Natural killer cell treated with Interleukin-12 subunit alpha and Interleukin-12 subunit beta and Interleukin-15 and Interleukin-18, amount 100 ng/mL, for 72 hours (primary cell): Measurements from ENCODE around the gene SRP9. TPM values are rescaled to one million over a fixed set of nuclear protein-coding genes. Genes with fewer than 3 reads are reported as not detected.
"Not testable (repeated sequence)": the region's sequence is repeated elsewhere in the genome, so short reads cannot be mapped to it uniquely, and the experiment has no call there.

Experiments
- ATAC-seq, 2 donors: fragments of 150-1000 bp; cut with Tn5 transposase in 1 of 2; sonication (Bioruptor Pico), chemical (Tn5 transposase) in 1 of 2; 2 replicates each; pipeline ENCODE4 v1.10.0; 2021
- DNase-seq: peaks from one replicate; pipeline ENCODE4 v3.0.0; 2022; ENCODE audit warnings: low spot score
- H3K27ac Mint-ChIP-seq, 2 donors: 1 replicate in 1 of 2; 2 replicates in 1 of 2; pipeline ENCODE4 v1.8.0; 2022; ENCODE audit warnings: mixed read lengths in 2 of 2, mild to moderate bottlenecking in 1 of 2, moderate library complexity in 1 of 2
- H3K27me3 Mint-ChIP-seq, 2 donors: 1 replicate in 1 of 2; 2 replicates in 1 of 2; pipeline ENCODE4 v1.8.0; 2022; ENCODE audit warnings: mixed read lengths in 2 of 2
- H3K36me3 Mint-ChIP-seq: one replicate; pipeline ENCODE4 v1.8.0; 2022; ENCODE audit warnings: mixed read lengths
- H3K4me1 Mint-ChIP-seq, 2 donors: 1 replicate in 1 of 2; 2 replicates in 1 of 2; pipeline ENCODE4 v1.8.0; 2022; ENCODE audit warnings: low read depth in 2 of 2, mixed read lengths in 2 of 2, mild to moderate bottlenecking in 1 of 2
- H3K4me3 Mint-ChIP-seq: one replicate; pipeline ENCODE4 v1.8.0; 2022; ENCODE audit warnings: mixed read lengths
- H3K9me3 Mint-ChIP-seq: 2 replicates; pipeline ENCODE4 v1.8.0; 2022; ENCODE audit warnings: mixed read lengths
- total RNA-seq, 2 donors: library from RNA; stranded (reverse); gene quantifications; one replicate each; pipeline ENCODE4 v1.2.3, GENCODE V29; 2022

The SRP9 gene
- total RNA-seq, 2 donors from 2014 or later = 183 to 194 TPM

GRCh38 chr1:225820522-225821120 lies 43.0 kb downstream of the SRP9 start:
- H3K36me3 Mint-ChIP-seq = no peaks in the 10 kb centered on the region
- no peak overlapping the region for H3K4me3 Mint-ChIP-seq
- ATAC-seq = no peak
- no peaks in the 10 kb centered on the region for H3K9me3 Mint-ChIP-seq
- H3K27ac Mint-ChIP-seq = no peak overlapping the region
- no peaks in the 10 kb centered on the region for H3K4me1 Mint-ChIP-seq
- DNase-seq = no peak
- H3K27me3 Mint-ChIP-seq = no peaks in the 10 kb centered on the region

GRCh38 chr1:225822655-225823403 lies 45.2 kb downstream of the SRP9 start:
- no peaks in the 10 kb centered on the region for H3K27me3 Mint-ChIP-seq
- no peak overlapping the region for H3K4me3 Mint-ChIP-seq
- no peak for ATAC-seq
- no peaks in the 10 kb centered on the region for H3K9me3 Mint-ChIP-seq
- no peak overlapping the region for H3K27ac Mint-ChIP-seq
- no peaks in the 10 kb centered on the region for H3K36me3 Mint-ChIP-seq
- no peaks in the 10 kb centered on the region for H3K4me1 Mint-ChIP-seq
- DNase-seq = no peak

- Mint-ChIP-seq H3K4me1 (no peaks in the 10 kb centered on the region), H3K36me3 (no peaks in the 10 kb centered on the region), H3K27ac (no peak overlapping the region), H3K9me3 (no peaks in the 10 kb centered on the region), H3K4me3 (no peak overlapping the region), H3K27me3 (no peaks in the 10 kb centered on the region)
- DNase-seq (no peak), ATAC-seq (no peak)
Measured at GRCh38 chr1:225823811-225824261, 46.2 kb downstream of the SRP9 start.

GRCh38 chr1:225824533-225824941 lies 46.9 kb downstream of the SRP9 start:
- Mint-ChIP-seq H3K36me3 (no peaks in the 10 kb centered on the region), H3K27me3 (no peaks in the 10 kb centered on the region), H3K4me1 (peaks cover 0 to 3% of the 10 kb centered on the region in 2 donors), H3K27ac (no peak overlapping the region), H3K9me3 (no peaks in the 10 kb centered on the region), H3K4me3 (no peak overlapping the region)
- DNase-seq (no peak), ATAC-seq (no peak)

GRCh38 chr1:225825078-225825477 lies 47.5 kb downstream of the SRP9 start:
- H3K27me3 Mint-ChIP-seq = no peaks in the 10 kb centered on the region
- H3K27ac Mint-ChIP-seq = no peak overlapping the region
- ATAC-seq (no peak), DNase-seq (no peak)
- no peaks in the 10 kb centered on the region for H3K9me3 Mint-ChIP-seq
- H3K4me1 Mint-ChIP-seq = peaks cover 0 to 3% of the 10 kb centered on the region in 2 donors
- no peak overlapping the region for H3K4me3 Mint-ChIP-seq
- H3K36me3 Mint-ChIP-seq = no peaks in the 10 kb centered on the region

GRCh38 chr1:225825607-225826007 lies 48.0 kb downstream of the SRP9 start:
- no peaks in the 10 kb centered on the region for H3K27me3 Mint-ChIP-seq
- no peak overlapping the region for H3K4me3 Mint-ChIP-seq
- no peaks in the 10 kb centered on the region for H3K36me3 Mint-ChIP-seq
- DNase-seq = no peak
- no peak for ATAC-seq
- H3K4me1 Mint-ChIP-seq = peaks cover 0 to 3% of the 10 kb centered on the region in 2 donors
- no peak overlapping the region for H3K27ac Mint-ChIP-seq
- H3K9me3 Mint-ChIP-seq = no peaks in the 10 kb centered on the region

- ATAC-seq (no peak), DNase-seq (no peak)
- Mint-ChIP-seq H3K9me3 (no peaks in the 10 kb centered on the region), H3K27me3 (no peaks in the 10 kb centered on the region), H3K36me3 (no peaks in the 10 kb centered on the region), H3K4me1 (peaks cover 0 to 3% of the 10 kb centered on the region in 2 donors), H3K4me3 (no peak overlapping the region), H3K27ac (no peak overlapping the region)
Measured at GRCh38 chr1:225827076-225827475, 49.5 kb downstream of the SRP9 start.

GRCh38 chr1:225828706-225829345 lies 51.2 kb downstream of the SRP9 start:
- Mint-ChIP-seq H3K27ac (no peak overlapping the region), H3K27me3 (no peaks in the 10 kb centered on the region), H3K9me3 (no peaks in the 10 kb centered on the region), H3K36me3 (no peaks in the 10 kb centered on the region), H3K4me3 (no peak overlapping the region), H3K4me1 (peaks cover 0 to 3% of the 10 kb centered on the region in 2 donors)
- DNase-seq = peak; percentile 53
- ATAC-seq = no peak

GRCh38 chr1:225830841-225831240 lies 53.2 kb downstream of the SRP9 start:
- Mint-ChIP-seq H3K27ac (no peak overlapping the region), H3K27me3 (no peaks in the 10 kb centered on the region), H3K4me3 (no peak overlapping the region), H3K36me3 (no peaks in the 10 kb centered on the region), H3K4me1 (peaks cover 0 to 3% of the 10 kb centered on the region in 2 donors), H3K9me3 (no peaks in the 10 kb centered on the region)
- DNase-seq (no peak), ATAC-seq (no peak)

GRCh38 chr1:225834417-225835329 lies 57.0 kb downstream of the SRP9 start:
- Mint-ChIP-seq H3K27ac (no peak overlapping the region), H3K9me3 (no peaks in the 10 kb centered on the region)

GRCh38 chr1:225835856-225836255 lies 58.2 kb downstream of the SRP9 start:
- no peak overlapping the region for H3K27ac Mint-ChIP-seq
- no peak overlapping the region for H3K4me3 Mint-ChIP-seq
- H3K36me3 Mint-ChIP-seq = no peaks in the 10 kb centered on the region
- ATAC-seq = no peak
- no peaks in the 10 kb centered on the region for H3K27me3 Mint-ChIP-seq
- DNase-seq = no peak
- no peaks in the 10 kb centered on the region for H3K4me1 Mint-ChIP-seq
- no peaks in the 10 kb centered on the region for H3K9me3 Mint-ChIP-seq

More at GRCh38 chr1:225834417-225835329, 57.0 kb downstream of the SRP9 start:
- ATAC-seq (no peak), DNase-seq (no peak)
- Mint-ChIP-seq H3K4me3 (no peak overlapping the region), H3K36me3 (no peaks in the 10 kb centered on the region), H3K4me1 (no peaks in the 10 kb centered on the region), H3K27me3 (no peaks in the 10 kb centered on the region)

- not testable (repeated sequence) for H3K4me3 Mint-ChIP-seq, ATAC-seq, DNase-seq, H3K27ac Mint-ChIP-seq, H3K27me3 Mint-ChIP-seq, H3K4me1 Mint-ChIP-seq, H3K36me3 Mint-ChIP-seq, H3K9me3 Mint-ChIP-seq
Measured at GRCh38 chr1:225836296-225836695, 58.7 kb downstream of the SRP9 start.

GRCh38 chr1:225838793-225839192 lies 61.2 kb downstream of the SRP9 start:
- H3K9me3 Mint-ChIP-seq = no peaks in the 10 kb centered on the region
- ATAC-seq (peak in 1 of 2 donors; percentile 24), DNase-seq (no peak)
- no peaks in the 10 kb centered on the region for H3K36me3 Mint-ChIP-seq
- no peak overlapping the region for H3K4me3 Mint-ChIP-seq
- no peaks in the 10 kb centered on the region for H3K4me1 Mint-ChIP-seq
- no peak overlapping the region for H3K27ac Mint-ChIP-seq
- H3K27me3 Mint-ChIP-seq = no peaks in the 10 kb centered on the region
